Stimulated activated CD4-positive, alpha-beta T cell treated with anti-CD3 and anti-CD28 coated beads, Interleukin-1b, Interleukin-23, amount 100 ng/mL, for 1 hour (primary cell): ENCODE data around the gene RNF151.
"Not testable (repeated sequence)": the region's sequence is repeated elsewhere in the genome, so short reads cannot be mapped to it uniquely, and the experiment has no call there.

ENCODE experiments used
- DNase-seq, 2 donors: peaks; one replicate each; pipeline ENCODE4 v3.0.0-alpha.2; 2020; ENCODE audit warnings: low read depth in 2 of 2

RNF151 gene

DNA sequence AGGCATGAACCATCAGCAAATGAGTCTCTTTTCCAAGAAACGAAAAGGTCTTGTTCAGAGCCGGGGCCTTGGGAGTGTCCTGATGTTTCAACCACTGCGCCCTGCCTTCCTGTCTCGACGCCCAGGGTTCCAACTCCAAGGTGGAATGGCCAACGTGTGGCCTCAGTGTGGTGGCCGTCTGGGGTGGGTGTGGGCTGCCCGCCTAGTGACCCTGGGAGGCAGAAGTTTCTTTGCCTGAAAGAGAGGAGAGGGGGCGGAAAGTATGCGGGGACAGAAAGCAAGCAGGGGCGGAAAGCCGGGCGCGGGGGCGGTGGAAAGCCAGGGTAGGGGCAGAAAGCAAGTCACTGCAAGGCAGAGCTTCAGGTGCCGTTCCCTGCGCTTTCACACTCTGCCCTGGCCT, 27.7 kb upstream of the RNF151 start:
- no peak for DNase-seq

DNA sequence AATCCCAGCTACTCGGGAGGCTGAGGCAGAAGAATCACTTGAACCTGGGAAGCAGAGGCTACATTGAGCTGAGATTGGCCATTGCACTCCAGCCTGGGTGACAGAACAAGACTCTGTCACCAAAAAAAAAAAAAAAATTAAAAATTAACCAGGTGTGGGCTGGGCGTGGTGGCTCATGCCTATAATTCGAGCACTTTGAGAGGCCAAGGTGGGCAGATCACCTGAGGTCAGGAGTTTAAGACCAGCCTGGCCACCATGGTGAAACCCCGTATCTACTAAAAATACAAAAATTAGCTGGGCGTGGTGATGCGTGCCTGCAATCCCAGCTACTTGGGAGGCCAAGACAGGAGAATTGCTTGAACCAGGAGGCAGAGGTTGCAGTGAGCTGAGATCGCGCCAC, 26.8 kb upstream of the RNF151 start:
- not testable (repeated sequence) for DNase-seq

DNA sequence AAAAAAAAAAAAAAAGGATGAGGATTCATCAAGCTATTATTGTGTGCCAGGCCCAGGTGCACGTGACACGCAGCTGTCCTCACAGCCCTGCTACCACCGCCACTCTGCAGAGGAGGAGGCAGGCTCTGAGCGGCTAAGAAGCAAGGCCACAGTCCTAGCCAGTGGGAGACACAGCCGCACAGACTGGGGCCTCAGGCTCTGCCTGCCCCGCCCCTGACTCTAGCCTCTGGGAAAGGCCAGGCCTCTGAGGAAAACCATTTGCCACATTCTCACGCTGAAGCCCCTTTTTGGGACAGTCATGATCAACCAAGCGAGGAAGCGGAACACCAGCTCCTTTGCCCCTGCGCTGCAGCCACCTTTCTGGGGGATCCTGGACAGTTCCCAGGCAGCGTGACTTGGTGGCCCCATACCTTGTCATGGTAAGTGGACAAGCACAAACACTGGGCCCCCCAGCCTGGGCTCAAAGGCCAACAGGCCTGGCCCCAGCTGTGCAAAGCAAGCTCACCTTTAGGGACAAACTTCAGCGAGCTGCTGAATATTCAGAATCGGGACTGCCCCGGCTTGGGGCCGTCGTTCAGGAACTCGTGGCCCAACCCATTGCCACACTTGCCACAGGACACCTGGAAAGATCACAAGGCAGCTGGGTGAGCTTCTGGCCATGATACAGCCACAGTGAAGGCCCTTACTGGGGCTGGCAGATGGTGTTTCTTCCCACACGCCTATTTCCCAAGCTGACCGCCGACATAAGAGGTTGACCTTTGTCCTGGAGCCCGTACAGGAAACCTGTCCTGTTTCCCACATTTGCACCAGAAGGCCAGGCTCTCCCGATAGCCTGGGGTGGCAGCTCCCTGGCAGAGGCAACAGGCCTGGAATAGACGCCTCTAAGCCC, 26.1 kb upstream of the RNF151 start:
- no peak for DNase-seq

DNA sequence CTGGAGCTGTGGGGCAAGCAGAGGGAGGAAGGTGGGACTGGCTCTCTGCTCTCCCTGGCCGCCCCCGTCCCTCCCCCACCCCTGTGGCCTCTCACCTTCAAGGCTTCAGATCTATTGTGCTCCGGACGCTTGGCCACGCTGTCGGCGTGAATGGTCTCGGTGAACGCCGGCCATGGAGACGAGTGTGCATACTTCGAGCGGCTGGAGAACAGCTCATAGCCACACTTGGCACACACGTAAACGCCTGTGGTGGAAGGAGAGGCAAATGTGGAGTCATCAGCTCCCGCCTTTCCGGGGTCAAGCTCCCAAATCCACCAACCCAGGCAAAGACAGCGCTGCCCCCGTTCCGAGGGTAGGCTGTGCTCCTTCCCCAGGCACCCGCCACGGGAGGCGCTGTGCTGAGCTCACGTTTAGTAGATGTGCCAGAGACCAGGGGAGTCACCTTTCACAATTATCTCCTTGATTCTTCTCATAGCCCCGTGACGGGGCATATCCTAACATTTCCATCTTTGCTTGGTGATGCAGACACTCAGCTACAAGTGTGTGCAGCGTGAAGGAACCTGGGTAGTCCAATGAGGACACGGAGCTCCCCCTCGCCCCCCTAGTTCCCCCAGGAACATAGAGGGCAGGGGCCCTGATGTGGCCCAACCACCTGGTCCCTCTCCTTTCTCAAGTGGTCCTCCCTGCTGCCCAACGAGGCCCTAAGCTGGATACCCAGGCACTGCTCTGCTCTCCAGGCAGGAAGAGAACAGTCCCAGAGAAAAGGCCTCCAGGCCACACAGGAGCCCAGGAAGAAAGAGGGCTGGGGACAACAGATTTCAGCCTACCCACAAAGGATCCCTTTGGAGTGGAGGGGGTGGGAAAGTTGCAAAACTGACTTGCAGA, 25.3 kb upstream of the RNF151 start:
- no peak for DNase-seq

DNA sequence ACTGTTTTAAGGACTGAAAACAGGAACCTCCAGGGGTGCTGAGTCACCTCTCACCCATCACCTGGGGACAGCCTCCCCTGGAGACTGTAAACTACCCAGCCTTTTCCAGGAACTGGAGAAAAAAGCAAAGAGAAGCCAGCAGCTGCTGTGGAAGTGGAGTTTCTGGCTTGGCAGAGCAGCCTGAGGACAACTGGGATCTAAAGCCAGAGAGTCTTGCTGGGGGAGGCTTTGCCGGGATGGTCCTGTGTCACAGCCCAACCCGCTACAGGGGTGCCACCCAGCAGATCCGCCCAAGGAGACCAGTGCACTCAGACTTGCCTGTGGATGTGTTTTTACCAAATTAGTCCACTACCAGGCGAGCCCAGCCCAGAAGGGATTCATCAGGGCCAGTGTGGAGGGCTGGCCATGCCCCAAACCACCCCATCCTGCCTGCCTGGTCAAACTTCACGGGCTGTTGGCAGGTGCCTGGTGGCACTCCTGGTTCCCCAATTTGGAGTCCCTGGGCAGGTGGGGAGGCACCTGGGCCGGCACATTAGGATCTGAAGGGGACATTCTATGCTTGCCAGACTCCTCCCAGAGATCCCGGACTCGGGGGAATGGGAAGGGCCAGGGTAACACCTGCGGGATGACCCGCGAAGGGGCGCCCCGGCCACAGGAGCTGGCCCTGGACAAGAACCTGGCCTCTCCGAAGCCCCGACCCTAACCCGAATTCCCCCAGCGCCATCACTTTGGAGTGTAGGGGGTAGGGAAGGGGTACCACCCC, 24.4 kb upstream of the RNF151 start:
- no peak for DNase-seq

GRCh38 chr16:1942810-1943726, 23.6 kb upstream of the RNF151 start, which contains the start of gene MSRB1:
Gene MSRB1 (minus strand): TSS chr16:1943199. CDS start chr16:1943156, 43 bp downstream.
- DNase-seq = peak; percentile 97 to 99

DNA sequence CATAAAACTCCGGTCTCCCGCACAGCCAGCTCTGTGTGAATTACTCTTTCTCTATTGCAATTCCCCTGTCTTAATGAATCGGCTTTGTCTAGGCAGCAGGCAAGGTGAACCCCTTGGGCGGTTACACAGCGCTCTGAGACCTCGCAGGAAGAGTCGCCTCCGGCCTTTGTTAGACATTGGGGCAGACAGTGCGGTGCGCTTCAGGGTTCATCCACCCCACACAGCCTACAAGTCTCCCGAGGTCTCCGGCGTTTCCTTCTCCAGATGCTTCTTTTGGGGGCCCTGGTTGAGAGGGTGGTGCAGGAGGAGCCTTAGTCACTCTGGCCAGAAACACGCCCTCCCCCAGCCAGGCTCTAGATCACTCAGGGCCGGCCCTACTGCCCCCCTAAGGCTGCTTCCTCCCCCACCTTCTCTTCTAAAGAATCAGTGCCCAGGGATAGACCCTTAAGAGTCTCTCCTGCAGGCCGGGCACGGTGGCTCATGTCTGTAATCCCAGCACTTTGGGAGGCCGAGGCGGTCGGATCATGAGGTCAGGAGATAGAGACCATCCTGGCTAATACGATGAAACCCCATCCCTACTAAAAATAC, 21.9 kb upstream of the RNF151 start:
- DNase-seq = no peak

DNA sequence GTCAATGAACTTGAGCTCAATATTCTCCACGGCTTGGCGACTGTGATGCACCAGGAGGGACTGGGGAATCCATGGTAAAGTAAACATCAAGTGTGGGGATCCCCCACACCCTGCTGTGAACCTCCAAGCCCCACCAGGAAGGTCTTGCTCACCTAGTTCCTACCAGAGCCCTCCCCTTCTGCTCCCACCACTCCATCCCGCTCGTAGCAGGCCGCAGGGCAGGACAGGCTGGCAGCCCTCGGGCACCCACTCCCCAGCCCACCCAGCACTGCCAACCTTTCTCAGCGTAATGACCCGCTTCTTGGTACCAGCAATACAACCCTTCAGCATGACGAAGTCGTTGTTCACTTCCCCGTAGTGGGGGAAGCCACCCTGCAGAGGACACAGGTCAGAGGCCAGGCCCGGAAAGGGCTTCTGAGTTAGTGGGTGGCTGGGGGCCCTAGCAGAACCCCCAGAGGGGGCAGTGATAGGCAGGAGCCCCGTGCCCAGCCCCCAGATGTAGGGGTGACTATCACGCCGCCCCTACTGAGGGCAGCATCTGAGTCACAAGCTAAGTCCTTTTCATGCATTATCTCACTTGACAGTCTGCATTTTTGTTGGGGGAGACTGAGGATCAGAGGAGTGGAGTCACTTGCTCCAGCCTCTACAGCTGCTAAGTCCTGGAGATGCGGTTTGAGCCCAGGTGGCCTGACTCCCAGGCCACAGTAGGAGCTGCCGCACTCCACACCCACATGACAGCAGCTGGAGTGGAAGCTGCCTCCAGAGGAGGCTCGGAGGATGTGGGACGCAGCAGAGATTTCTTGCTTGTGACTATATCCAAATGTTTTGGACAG, 20.9 kb upstream of the RNF151 start:
- no peak for DNase-seq

- no peak for DNase-seq
Measured at GRCh38 chr16:1946495-1947368, 19.9 kb upstream of the RNF151 start.

DNA sequence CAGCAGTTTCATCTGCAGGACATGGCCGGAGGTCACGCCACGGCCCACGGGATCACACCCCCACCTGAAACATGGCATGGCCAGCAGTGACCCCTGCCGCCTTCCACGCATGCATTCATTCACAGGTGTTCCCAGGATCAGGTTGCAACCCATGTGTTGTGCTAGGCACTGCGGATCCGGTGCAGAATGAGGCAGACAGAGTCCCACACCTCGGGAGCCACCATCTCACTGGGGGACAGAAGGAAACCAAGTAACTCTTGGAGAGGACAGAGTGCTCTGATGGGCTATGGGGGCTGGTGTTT, 19.3 kb upstream of the RNF151 start:
- no peak for DNase-seq

GRCh38 chr16:1949507-1949906, 17.1 kb upstream of the RNF151 start:
- no peak for DNase-seq

DNA sequence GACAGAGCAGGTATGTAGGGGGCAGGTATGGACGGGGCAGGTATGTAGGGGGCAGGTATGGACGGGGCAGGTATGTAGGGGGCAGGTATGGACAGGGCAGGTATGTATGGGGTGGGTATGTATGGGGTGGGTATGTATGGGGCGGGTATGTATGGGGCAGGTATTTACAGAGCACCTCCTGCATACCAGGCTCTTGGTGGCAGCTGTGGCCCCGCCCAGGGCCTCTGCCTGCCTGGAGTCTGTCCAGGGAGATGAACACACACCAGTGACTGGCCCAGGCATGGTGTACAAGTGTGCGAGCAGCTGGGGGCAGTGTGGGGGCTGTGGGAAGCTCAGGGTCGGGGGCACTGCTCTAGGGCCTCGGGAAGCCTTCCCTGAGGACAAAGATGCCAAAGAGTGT, 16.6 kb upstream of the RNF151 start:
- DNase-seq = no peak

DNA sequence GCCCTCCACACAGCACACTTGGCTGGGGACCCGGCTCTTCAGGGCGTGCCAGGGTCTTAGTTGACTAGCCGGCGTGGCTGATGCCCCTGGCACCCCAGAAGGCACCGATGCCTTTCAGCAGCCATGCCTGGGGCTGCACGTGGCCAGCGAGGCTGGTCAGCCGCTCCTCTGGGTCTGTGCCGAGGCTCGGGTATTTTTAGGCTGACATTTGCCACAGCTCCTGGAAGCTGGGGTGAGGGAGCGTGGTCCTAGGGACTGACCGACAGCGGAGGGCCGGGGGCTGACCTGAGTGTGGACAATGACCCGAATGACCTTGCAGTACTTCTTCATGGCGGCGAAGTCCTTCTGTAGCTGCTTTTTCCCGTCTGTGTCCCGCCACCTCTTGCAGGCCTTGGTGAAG, 16.1 kb upstream of the RNF151 start:
- no peak for DNase-seq

DNA sequence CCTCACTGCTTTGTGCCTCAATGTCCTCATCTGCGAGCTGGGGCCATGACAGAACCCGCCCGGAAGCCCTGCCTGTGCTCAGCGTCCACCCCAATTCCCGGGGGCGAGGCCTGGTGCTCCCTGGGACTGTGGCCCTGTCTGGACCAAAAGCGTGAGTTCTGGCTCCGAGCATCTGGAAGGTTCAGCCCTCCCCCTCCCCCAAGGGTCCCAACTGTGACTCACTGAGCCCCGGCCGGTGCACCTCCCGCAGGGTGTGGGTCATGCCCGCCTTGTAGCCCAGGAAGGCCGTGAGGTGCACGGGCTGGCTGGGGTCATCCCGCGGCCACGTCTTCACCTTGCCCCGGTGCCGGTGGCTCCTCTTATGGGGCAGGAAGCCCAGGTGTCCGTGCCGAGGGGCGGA, 12.9 kb upstream of the RNF151 start:
- no peak for DNase-seq

- not testable (repeated sequence) for DNase-seq
Measured at GRCh38 chr16:1957434-1958142, 9.1 kb upstream of the RNF151 start.

DNA sequence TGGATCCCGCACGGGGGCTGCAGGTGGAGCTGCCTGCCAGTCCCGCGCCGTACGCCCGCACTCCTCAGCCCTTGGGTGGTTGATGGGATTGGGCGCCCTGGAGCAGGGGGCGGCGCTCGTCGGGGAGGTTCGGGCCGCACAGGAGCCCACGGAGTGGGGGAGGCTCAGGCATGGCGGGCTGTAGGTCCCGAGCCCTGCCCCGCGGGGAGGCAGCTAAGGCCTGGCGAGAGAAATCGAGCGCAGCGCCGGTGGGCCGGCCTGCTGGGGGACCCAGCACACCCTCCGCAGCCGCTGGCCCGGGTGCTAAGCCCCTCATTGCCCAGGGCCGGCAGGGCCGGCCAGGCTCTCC, 8.5 kb upstream of the RNF151 start:
- DNase-seq = not testable (repeated sequence)

DNA sequence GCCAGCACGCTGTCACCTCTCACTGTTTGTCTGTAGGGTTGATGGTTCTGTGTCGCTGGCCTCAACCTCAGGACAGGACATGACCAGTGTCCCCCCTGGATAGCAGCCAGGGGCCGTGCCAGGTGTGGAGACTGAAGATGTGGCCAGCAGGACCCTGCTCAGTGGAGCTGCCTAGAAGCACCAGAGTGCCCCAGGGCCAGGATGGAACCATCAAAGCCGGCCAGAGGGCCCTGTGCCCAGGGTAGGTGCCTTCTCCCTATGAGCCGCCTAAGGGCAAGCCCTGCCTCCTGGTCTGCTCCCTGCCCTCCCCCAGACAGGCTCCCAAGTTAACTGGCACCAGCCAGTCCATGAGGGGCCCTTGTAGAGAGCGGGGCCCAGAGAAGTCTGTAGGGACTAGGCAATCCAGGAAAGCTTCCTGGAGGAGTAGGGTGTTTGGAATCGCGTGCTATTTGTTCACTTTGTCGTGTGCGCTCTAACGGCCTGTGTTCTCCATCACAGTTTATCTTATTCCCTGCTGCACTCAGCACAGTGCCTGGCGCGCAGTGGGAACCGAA, 7.9 kb upstream of the RNF151 start:
- no peak for DNase-seq
